ENCODE results near the gene FARS2.
A peak's percentile ranks its signal among the peaks of the same experiment; 100 is the strongest.
"Not testable (repeated sequence)": the region's sequence is repeated elsewhere in the genome, so short reads cannot be mapped to it uniquely, and the experiment has no call there.

The FARS2 gene

DNA sequence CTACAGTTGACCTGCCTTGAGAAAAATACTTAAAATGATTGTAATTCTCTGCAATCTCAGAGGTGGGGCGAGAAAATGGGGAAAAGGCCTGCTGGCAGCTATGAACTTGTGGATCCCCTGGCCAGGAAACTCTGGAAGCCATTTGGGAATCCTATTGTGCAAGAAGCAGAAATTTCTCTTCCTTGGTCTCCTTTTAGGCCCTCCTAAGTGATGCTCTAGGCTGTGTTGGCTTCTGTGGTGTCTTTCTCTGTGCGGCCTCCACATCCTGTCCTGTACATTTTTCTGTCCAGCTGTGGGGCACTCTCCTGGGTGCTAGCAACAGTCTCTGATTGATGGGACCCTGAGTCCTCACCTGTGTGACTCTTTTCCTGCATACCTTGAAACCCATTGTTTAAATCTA, 290.9 kb downstream of the FARS2 start:
- DNase-seq: no peak

DNA sequence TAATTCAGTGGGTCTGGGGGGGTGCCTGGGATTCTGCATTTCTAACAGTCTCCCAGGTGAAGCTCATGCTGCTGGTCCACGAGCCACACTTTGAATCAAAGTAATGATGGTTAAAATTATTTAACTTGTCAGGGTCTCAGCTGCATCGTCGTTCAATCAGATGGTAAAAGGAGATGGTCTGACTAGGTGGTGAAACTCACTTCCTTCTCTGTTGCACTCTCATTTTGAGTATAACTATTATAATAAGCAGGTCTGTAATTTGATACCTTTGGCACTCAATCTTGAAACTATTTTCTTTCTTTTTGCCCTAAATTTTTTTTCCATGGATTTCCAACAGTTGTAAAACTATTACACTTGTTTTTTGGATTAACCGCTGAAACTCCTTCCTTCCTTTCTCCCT, 292.5 kb downstream of the FARS2 start:
- DNase-seq: no peak

DNA sequence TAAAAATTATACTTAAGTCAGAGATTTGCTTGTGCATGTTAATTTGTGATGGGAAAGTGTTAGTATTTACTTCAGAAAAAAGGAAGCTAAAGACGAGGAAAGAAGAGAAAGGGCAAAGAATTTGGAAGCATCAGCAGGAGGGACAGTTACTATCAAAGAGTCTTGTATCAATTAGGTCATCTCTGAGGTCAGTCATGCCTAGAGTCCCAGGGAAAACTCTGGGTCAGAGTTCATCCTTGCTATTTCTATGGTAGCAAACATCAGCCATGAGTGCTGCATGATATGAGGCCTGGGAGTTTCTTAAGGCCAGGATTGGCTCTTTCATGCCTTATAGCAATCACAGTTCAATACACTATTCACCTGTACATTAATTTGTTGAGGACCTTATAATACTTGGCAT, 292.9 kb downstream of the FARS2 start:
- DNase-seq: no peak

DNA sequence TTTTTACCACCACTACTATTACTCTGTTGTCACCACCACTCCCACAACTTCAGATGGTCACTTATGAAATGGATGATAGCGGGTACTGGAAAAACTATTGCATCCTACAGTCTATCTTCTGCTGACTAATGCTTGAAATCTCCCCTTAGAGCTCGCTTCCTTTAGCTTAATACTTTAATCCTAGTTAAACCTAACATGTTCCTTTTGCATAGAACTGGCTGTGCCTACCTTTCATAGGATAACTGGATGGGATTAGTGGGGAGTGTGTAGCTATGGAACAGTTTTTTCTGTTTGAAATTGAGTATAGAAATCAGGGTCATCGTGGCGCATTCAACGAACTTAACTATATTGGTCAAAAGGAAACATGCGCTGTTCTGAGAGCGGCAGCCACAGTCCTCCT, 294.7 kb downstream of the FARS2 start:
- DNase-seq: peak; percentile 45

DNA sequence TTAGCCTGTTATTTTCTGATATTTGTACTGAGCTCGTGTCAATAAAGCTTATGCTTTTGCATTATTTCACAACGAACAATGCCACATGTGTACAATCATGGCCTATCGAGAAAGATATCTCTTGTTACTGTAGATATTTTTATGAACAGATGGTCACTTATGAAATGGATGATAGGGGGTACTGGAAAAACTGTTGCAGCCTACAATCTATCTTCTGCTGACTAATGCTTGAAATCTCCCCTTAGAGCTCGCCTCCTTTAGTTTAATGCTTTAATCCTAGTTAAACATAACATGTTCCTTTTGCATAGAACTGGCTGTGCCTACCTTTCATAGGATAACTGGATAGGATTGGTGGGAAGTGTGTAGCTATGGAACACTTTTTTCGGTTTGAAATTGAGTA, 296.2 kb downstream of the FARS2 start:
- DNase-seq: no peak

DNA sequence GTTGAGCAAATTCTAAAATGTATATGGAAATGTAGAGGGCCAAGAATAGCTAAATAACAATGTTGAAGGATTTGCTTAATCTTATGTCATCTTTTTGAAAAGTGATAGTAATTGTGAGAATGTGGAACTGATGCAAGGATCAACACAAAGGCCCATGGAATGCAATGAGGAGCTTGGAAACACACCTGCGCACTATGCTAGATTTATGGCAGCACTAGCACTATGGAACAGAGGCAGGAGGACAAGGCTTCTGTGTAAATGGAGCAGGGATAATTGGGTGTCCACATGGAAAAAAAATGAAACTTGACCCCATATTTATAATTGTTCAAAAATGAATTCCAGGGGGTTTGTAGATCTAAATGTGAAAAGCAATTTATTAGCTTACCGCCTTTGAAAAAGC, 298.3 kb downstream of the FARS2 start:
- DNase-seq: no peak

DNA sequence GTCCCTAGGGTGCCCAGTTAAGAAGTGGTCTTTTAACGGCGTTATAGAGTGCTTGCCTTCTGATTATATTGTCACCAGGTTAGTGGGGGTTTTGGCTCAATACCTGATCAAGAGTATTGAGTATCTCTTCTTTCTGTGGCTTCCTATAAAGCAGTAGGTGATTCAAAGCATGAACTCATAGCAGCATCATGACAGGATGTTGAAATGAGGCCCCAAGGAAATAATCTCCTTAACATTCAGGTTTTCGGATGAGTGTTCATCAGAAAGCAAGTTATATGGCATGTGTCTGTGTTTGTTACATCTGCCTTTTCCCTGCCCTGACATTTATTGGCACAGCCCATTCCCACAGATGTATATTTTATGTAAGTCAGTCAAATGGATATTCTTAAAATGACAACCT, 301.0 kb downstream of the FARS2 start:
- no peak for DNase-seq

DNA sequence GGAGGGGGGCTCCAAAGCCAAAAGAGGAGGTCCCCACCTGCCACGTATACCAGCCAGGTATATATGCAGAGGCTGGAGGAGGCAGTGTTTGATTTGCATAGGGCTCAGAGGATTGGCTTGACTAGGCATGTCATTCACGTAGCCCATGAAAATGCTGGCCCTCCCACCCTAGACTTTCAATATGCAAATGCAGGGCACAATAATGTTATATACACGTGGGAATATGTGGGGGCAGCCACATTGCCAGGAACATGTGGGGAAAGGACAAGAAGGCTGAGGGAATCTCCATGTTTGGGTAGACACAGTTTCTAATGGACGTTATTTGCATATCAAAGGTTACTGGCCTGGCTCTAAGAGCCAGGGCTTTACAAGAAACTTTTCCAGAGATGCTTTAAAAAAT, 301.8 kb downstream of the FARS2 start:
- DNase-seq: no peak

DNA sequence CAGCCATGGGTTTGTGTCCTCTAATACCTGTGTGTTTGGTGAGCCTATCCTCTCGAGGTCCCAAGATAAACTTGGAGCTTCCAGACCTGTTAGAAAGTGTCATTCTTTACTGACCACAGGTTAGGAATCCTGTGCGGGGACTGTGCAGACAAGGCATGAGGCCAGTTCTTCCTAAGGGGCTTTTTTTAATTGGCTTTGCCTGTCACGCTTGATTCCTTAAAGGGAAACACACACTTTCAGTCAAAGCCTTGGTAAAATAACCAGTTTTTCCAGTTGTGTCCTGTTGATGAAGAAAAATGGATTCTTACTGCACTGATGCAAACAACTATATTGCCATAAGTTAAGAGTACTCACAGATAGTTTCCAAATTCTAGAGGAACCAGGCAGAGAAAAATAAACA, 303.4 kb downstream of the FARS2 start:
- not testable (repeated sequence) for DNase-seq

DNA sequence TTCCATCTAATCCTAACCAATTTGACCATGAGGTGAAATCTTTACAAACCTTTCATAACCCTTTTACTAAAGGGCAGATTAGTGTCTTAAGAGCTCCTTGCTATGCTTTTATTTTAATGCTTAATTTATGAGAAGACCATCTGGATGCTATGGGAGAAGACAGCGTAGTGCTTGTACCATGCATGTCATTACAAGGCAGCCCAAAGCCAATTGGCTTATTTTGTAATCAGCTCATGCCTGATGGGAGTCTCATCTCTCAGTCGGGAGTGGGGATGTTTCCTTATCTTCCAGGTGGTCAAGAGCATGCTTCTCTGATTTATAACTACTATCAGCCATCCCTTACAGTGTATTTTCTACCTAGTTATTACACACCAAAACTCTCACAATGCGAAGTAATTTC, 304.7 kb downstream of the FARS2 start:
- no peak for DNase-seq

DNA sequence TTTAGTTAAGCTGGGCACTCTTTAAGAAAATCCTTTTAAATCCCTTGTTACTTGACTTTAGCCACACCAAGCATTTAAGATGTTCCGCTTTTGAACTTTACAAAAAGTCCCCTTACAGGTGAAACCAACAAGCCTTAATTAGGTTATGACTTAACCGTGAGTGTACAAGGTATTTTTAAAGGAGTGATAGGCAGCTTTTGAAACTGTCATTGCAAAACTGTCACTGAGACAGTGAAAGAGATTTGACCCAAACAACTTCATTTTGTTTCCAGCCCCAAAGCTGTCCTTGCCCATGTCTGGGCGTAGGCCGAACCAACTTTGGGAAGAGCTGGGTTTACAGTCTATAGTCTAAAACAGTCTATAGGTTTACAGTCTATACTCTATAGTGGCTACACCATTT, 305.4 kb downstream of the FARS2 start:
- DNase-seq: no peak

DNA sequence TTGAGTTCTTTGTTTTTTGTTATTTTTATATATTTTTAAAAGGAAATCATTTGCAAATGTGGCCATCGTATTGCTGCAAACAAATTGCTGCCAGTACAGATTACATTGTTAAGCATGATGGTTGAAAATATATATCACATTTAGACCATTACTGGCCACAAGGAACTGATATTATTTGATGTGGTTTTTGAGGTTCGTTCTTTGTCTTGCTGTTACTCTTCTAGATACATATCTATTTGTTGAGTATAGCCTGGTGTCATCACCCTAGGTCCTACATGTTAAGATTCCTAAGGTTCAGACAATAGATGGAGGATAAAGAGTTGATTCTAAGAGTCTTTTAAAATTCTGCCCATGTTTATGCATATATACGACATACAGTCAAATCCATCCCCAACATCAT, 306.0 kb downstream of the FARS2 start:
- DNase-seq: no peak

DNA sequence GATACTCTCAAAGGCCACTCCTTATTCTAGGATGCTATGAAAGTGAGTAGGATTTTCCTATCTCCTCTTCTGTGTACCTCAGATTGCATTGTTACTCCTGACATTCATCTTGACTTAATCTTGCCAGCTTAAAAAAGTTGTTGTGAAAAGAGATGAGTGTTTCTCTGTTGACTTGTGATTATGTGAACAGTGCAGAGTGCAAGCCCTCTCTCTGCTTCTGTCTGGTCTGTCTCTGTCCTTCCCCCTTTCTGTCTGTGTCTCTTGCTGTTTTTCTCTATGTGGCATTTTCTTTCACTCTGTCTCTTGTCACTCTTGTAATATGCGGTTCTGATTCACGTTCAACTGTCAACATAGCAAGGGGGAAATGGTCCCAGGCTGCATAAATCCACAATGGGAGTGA, 306.6 kb downstream of the FARS2 start:
- DNase-seq: no peak

DNA sequence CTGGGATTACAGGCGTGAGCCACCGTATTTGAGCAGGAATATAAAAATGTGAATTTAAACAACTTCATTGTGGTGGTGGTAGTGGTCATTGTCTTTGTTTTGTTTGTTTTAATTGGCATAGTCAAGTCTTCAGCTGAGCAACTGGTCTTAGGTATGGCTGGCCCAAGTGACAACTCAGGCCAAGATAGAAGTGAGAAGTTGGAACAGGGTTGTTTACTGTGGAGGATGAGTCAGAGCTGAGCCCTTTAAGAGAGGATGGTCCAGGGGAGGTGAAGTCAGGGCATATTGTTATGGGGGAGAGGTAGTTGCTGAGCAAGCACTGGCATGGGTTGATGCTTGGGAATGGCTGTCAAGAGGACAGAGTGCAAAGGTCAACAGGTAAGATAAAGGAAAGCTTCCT, 308.2 kb downstream of the FARS2 start:
- DNase-seq: peak; percentile 30

DNA sequence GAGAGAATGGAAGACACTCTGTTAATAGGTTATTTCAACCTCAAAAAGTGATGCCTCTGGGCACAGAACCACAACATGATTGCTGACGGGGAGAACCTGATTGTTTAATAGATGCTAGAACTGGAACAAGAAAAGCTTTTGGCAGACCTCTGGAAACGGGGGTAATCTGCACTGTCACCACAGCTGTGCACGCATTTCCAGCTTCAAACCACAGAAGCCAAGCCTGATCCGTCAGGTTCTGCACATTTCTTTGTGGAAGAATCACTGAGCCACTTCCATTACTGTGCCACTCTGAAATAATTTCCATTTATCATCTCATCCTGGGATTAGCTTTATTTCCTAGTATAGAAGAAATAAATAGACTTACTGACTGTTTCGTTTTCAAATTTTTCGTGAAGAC, 309.3 kb downstream of the FARS2 start:
- no peak for DNase-seq

DNA sequence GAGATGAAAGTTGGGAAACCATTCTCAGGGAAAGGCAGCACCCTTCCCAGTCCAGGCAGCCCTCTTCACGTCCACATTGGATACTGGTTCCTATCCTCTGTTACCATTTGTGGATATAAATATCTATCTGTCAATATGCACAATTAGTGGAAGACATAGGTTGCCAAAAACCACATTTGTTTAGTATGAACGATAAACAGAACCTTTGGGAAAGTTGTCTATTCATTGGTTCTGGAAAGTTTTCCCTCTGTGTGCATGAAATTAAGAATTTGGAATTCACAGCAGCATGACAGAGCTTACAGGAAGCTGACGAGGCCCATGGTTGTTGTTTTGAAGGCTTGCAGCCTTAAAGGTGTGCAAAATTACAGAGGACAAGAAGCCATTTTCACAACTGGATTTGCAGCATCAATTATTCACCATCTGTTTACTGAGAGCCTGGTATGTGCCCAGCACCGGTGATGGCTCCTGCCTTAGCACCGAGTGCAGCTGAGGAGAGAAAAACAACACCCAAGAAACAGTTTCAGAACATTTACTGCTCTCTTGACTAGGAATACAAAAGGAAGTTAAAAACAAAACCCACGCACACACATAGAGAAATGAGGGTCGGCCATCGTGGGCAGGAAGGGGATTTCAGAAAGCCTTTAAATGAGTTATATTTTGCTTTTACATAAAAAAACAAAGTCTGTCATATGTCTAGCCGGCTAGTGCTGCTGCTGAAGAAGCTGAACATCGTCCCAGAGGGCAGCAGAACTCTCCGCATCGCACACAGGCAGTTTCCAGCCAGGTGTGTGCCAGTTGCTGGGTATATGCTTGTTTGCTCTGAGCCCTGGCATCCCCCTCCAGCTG, 319.6 kb downstream of the FARS2 start:
- no peak for DNase-seq

DNA sequence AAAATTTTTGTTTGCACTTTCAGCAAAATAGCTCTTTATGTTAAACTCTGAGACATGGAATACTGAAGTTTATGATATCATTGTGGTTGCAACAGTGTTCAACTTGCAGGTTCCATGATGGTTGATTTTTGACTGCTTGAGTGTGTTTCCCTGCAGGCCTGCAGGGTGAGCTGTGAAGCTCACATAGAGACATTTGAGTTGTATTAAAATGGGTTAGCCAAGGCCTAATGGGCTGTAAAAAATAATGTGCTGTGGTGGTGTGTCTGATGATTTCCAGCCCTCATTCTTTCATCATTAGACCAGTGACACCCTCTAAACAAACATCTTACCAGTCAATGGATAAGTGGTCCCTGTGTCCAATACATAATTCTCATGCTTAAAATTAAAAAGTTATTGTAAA, 321.4 kb downstream of the FARS2 start:
- peak; percentile 11 for DNase-seq

DNA sequence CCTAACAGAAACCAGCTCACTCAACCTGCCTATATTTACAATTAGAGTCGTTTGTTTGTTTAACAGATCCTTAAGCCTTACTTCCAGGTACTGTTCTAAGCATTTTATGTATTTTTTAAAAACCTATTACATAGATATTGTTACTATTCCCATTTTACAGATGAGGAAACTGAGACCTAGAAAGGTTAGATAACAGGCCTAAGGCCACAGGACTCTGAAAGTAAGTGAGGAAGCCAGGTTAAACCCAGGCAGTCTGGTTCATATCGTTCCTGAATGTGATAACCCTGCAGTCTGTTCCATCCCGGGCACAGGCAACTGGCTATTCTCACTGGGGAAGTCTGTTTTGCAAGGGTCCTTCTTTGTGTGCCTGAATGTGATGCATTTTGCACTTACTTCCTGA, 322.2 kb downstream of the FARS2 start:
- DNase-seq: no peak

DNA sequence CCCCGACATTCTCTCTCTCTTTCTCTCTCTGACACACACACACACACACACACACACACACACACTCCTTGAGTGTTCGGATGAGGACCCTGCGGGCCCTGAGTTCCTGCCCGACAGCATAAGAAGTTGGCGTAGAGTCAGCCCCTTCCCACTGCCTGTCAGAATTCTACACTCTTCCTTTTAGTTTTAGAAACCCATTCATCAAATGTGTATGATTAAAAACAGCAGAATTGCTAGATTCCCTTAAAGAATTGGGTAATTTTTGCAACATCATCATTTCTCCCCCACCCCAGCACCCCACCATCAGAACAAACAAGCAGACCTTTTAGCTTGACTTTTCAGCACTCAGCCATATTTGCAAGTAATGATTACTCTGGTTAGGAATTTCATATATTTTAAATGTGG, 322.8 kb downstream of the FARS2 start:
- peak; percentile 36 for DNase-seq

DNA sequence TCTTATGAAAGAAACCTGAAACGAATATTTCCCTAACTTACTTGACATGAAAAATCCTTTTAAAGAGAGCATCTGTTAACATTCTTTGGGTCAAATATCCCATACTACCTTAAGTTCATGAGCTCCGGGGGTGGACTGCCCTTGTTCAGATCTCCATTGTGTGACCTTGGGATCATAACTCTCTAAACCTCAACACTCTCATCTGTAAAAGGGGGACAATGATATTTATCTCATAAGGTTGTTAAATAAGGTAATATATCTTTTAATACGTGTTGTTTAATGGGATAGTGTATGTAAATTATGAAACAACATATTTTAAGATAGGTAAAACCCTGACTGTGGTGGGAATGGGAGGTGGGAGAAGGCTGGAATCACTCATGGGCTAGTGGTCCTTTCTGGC, 326.3 kb downstream of the FARS2 start:
- DNase-seq: no peak

DNA sequence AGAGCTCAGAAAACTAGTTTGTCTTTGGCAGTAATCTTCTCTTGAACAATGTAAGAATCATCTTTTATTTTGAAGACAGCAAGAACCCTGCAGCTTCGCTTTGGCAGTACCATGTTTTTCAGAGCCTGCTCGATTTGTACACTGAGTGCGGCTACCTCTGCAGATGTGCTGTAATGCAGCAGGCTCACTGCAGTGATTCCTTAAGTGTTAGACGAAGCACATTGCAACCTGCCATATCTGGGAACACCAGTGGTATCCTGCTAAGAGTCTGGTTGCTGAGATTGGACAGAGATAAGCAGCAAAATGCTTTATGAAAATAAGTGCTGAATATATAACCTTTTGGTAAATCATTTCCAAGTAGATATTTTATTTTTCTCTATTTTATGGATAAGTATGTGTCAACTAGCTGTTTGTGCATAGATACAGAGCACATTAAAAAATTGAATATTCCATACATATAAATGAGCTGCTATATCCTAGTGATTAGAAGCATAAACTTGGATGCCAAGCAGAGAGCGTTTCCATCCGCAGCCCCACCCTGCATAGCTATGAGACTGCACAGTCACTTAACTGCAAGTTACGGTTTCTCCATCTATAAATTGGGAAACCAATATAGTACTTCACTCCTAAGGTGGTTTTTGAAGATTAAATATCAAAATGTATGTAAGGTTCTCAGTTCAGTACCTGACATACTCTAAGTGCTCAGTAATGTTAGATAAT, 328.3 kb downstream of the FARS2 start:
- no peak for DNase-seq

DNA sequence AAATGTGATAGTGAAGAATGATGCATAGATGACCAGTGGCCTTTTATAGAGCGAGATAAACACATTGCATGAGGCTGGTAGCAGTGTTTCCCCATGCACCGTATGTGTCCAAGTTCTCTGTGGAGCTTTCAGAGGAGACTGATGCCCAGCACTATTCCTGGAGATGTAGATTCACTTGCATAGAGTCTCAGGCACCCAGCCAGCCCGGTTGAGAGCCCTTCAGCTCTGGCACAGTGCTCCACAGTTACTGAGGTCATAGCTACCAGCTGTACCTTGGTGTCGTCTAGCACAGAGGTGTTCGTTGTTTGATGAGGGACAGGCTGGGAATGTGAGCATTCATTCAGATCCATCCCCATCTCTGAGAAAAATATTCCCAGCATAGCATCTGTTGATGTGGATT, 328.9 kb downstream of the FARS2 start:
- DNase-seq: no peak

DNA sequence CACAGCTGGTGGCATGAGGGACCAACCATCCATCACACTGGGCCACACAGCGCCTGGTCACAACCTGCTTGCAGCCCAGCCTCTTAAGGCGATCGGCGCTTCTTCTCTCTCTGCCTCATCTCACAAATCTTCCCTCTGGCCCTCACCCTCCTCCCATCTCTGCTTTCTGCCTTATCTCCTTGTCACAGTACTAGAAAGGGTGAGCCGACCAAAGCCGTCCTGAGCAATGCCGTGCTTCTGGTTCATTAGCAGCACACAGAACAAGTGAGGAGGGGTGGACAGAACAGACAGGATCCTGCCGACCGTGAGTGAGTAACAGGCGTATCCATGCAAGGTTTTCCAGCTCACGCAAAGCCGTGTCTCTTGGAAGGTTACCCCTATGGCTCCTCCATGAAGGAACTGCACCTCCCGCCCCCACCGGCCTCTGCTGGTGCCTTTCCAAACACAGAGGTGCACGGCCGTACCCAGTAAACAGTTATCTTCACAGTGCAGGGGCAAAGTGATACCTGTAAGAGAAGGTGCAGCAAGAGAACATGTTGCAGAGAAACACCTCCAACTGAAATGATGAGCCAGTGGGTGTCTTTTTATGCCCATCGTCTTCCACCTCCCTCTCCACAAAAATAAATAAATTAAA, 331.7 kb downstream of the FARS2 start:
- DNase-seq: no peak

DNA sequence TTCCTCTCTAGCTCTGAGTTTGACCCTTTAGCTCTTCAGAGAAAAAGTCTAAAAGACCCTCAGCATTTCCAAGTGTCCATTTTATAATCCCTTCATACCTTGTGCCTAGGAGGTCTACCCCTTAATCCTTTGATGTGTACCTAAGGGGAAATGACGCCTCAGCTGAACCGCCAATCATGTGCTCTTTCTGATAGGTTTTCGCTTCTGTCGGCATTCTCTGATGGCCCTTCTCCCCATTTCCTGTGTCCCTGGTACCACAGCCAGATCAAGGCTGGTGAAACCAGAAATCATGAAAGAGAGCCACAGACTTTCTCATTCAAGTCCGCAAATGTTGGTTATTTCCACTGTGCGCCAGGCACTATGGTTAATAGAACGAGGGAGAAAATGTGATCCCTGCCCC, 333.9 kb downstream of the FARS2 start:
- DNase-seq: no peak
